Activated naive CD8-positive, alpha-beta T cell treated with anti-CD3 and anti-CD28 coated beads, Interleukin-2, amount 50 U/mL, for 16 hours (primary cell): ENCODE measurements around the gene FAM120A.

Source experiments
- DNase-seq: peaks from one replicate; pipeline ENCODE4 v3.0.0-alpha.2; 2020; ENCODE audit warnings: low read depth, low spot score

Gene FAM120A

DNA sequence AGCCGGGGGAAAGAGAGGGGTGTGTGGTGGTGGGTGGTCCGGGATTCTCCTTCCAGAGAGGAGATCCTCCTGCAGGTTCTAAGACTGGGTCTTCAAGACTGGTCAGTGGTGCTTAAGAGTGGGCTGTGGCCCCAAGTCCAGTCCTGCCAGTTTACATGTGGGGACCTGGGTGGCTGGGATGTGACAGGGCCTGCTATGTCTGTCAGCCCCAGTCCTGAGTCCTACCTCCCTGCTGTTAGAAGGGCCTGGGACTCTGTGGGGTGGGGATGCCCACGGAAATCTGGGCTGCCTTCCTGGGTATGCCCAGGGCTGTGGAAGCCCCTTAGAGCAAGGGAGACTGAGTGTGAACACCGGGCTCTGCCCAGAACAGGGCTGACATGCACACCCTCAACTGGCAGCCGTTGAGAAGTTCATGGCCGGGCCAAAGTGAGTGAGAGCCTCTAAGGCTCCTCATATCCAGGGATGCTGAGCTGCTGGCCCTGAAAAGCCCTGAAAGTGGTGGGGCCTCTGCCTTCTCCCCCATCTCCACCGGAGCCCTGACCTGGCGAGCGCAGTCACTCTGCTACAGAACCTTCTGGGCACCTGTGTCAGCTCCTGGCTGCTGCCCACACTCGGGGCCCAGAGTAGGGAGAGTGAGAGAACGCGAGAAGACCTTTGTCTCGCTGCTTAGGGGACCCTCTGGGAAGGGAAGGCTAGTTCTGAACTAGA is 126.6 kb downstream of the FAM120A start:
- DNase-seq: no peak

GRCh38 chr9:93578844-93579243 is 127.4 kb downstream of the FAM120A start:
- DNase-seq: no peak

DNA sequence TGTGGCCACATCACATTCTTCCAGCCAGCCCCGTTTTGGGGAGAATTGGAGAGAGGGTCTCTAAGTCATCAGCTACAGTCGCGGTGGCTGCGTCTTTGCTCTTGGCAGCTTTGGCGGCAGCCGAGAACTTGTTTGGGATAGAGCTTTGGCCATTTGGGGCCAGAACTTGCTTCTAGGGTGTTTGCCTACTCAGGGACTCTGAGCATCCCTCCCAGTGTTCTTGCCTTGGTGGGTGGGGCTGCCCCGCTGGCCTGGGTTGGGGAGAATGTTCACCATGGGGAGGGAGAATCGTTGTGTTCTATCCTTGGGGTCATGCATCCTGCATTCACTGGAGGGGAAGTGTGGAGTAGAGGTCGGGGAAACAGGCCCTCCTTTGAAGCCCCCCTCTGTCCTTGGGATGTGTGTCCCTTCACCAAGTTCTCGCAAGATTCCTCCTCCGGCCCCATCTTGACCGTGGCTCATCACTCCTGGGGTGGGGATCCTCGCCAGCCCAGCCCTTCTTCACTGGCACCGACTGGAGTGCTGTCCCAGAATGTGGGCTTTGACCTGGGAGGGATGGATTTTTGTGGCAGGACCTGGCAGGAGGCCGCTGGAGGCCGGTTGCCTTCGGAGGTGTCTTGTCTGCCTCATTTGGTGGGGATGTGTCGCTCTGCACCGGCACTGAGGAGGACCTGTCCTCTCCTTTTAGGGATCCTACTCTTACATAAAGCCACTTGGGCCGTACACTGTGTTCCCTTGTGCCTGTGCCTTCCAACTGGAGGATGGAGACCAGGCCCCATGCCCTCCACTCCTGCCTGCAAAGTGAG is 128.4 kb downstream of the FAM120A start:
- DNase-seq: no peak

- no peak for DNase-seq
Observed at GRCh38 chr9:93580654-93581380, 129.3 kb downstream of the FAM120A start.

DNA sequence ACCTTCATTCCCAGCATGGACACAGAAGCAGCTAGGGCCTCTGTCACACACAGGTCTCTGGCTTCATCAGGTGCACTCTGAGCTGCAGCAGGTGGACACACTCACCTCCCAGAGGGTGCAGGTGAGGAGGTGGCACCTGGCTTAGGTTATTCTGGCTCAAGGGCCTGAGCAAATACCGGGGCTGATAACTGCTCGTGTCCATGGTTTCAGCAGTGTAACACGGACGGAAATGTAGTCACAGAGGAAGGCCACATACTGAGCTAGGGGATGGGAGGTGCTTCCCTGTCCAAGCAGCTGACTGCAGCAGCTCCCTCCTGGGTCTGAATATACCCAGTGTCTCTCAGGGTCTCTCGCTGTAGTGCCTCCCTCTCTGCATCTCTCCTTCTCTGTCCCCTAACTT is 130.6 kb downstream of the FAM120A start:
- no peak for DNase-seq

DNA sequence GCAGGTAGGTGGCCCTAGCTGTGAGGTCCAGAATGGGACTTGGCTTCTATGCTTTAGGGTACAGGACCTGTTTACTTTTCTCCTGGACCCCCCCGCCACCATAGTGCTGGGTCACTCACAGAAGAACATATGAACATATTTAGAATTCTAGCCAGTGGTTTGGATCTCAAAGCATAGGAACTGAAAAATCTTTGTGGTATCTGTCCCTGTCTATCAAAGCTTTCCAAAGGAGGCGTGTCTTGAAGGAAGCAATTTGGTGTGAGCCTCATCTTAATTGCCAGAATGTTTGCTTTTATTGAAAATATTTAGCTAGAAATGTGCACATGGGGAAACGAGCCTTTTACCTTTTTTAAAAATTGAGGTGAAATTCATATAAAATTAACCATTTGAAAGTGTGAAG is 131.1 kb downstream of the FAM120A start:
- DNase-seq: no peak

DNA sequence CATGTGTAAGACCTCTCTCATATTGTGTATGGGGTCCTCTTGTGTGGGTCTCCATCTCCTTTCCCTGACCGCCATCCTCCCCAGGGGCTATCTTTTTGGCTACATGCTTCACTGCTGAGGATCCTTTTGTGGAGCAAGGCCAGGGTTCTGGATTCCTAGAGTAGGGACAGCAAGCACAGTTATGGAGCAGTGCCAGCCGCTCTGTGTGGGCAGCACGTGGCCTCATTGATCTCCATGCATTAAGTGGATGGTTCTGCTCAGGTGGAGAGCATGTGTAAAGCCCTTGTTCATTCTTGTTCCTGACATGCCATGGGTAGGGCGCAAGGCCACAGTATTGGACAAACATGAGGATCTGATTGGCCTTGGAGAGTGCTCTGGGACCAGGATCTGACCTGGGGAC is 133.8 kb downstream of the FAM120A start:
- DNase-seq: no peak

DNA sequence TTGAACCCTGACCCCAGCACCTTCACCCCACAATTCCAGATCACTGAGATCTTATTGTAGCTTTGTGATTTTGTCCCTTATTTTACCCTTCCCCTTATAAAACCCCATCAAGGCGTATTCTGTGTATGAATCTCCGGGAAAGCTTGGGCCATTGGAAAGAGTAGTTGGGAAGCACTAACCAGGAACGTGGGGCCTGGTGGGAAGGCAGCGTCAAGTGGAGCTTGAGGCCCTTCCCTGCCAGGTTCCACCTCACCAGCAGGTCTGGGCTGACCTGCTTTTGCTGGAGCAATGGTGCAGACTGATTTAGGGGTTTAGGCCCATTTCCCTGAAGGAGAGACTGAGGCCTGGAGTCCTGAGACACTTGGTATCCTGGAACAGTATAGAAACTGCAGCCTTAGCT is 134.2 kb downstream of the FAM120A start:
- DNase-seq: no peak

- no peak for DNase-seq
Observed at GRCh38 chr9:93586290-93587057, 135.0 kb downstream of the FAM120A start.

DNA sequence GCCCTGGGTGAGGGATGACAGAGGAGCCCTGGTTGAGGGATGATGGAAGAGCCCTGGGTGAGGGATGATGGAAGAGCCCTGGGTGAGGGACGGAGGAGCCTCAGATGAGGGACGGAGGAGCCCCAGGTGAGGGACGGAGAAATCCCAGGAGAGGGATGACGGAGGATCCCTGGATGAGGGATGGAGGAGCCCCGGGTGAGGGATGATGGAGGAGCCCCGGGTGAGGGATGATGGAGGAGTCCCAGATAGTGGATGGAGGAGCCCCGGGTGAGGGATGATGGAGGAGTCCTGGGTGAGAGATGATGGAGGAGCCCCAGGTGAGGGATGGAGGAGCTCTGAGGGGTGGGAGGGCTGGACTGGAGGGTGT is 135.8 kb downstream of the FAM120A start:
- no peak for DNase-seq

- no peak for DNase-seq
Observed at GRCh38 chr9:93587651-93588347, 136.3 kb downstream of the FAM120A start.

DNA sequence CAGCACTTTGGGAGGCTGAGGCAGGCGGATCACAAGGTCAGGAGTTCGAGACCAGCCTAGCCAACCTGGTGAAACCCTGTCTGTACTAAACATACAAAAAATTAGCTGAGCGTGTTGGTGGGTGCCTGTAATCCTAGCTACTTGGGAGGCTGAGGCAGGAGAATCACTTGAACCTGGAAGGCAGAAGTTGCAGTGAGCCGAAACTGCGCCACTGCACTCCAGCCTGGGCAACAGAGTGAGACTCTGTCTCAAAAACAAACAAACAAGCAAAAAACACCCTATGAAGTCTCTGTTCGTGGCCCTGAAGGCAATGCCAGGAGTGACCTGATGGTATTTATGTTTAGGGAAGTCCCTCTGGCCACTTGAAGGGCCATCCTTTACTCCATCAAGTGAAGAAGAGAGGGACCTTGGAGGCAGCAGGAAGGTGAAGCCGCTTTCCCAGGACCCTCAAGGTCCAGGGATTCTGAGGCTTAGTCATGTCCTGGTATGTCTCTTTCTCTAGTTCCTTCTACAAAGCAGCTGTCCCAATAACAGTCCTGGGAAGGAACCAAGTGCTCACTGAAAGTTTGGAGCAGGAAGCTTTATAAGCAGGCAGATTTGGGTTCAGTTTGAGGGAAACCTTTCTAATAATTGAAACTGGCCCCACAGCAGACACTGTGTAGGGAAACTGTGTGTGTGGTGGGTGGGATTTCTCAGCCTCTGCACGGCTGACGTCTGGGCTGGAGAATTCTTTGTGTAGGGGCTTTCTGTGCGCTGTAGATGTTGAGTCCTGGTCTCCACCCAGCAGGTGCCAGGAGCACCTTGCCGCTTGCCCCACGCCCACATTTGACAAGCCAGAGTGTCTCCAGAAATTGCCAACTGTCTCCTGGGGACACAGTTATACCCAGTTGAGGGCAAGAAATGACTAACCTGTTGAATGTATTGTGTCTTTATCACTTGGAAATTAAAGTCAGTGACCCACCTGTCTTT is 137.4 kb downstream of the FAM120A start:
- no peak for DNase-seq

DNA sequence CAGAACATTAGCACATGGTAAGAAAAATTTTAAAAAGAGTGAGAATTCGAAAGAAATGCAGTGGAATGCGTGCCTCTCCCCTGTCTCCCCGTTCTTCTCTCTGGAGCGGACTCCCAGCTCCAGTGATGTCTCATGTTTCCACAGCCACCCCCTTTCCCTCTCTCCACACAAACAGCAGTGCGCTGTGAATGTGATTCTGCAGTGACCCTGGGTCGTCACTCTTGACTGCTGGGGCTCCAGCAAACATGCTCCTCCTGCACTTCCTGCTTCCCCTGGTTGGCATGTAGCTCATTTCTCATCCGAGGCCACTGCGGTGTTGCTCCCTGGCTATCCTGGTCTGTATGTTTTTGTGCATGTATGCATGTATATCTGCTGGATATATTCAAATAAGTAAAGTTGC is 138.2 kb downstream of the FAM120A start:
- no peak for DNase-seq

DNA sequence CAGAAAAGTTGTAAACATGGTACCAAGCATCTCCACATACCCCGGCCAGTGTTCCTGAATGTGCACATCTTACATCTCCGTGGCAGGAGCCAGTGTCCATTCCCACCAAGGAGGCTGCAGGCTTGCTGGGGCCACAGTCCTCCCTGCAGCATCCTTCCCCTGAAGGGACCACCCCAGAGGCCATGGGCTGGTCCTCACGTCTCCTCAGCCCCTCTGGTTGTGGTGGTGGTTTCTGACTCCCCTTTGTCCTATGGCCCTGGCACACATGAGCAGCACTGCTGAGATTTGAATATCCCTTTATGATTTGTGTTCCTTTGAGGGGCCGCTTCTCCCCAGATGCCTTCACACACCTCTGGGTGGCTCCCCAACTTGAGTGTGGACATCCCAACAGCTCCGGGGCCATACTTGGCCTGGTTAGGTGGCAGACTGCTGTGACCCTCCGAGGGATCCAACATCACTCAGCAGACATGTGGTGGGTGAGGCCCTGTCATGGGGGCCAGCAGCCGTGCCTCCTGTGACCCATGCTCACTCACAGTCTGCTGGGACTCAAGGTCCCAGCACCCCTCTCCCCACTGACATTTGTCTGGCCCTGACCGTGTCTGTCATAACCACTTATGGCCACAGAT is 139.2 kb downstream of the FAM120A start:
- DNase-seq: no peak

- DNase-seq: no peak
Observed at GRCh38 chr9:93591301-93592007, 140.0 kb downstream of the FAM120A start.

DNA sequence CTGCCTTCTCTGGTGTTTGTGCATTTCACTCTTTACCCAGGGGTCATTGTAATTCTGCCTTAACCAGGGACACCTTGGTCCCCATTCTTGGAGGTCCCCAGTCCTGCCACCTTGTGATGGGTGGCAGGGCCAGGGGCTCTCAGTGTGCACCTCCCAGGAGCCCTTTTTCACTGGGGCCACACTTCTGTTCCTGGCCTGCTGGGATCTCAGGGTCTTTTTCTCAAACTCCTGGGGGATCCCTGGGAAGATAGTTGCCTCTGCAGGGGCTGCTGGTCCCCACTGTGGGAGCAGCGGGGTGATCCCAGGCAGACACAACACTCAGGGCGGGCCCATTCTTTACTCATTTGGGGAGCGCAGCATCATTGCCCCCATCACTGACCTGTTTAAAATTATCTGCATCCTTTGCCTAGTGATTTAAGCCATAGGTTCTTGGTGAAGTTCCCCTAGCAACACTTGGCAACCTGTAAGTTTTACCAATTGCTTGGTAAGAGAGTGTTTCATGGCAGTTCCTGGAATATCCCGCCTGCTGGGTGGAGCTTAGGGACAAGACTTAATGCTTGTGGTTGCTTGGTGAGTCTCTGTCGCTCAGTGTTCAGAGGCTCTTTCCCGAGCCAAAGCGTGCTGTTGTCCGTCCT is 140.6 kb downstream of the FAM120A start:
- DNase-seq: no peak

GRCh38 chr9:93592643-93593021 is 141.1 kb downstream of the FAM120A start:
- DNase-seq: no peak

DNA sequence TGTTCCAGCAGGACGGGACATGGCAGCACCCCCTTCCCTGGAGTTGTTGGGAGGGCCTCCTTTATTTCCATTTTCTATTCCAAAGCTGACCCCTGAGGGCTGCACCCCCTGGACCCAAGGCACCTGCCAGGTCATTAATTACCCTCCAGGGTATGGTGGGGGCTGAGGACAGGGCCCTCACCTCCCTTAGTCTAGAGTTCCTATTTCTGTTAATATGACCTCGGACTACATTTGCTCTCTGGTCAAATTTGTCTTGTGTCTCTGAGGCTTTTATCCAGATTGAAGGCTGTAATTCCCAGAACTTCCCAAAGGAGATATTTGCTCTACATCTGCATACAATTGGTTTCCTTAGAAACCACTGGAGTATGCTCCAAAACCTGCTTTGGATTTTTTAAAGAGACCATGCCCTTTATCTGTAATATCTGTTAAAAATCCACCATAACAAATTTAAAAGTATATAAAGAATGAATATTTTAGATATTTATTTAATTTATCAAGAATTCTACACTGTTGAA is 141.7 kb downstream of the FAM120A start:
- no peak for DNase-seq
